T-helper 2 cell (primary cell): ENCODE measurements around the gene TGFBR2.
"Not testable (repeated sequence)": the region's sequence is repeated elsewhere in the genome, so short reads cannot be mapped to it uniquely, and the experiment has no call there.

ENCODE experiments used
- DNase-seq, 5 experiments: peaks; one replicate each; pipeline versions ENCODE4 v3.0.0 to v3.0.0-alpha.2; 2012 to 2022

TGFBR2 gene

GRCh38 chr3:30620402-30621360 lies 14.3 kb downstream of the TGFBR2 start:
- peak in 1 of 5 experiments; percentile 88 for DNase-seq

DNA sequence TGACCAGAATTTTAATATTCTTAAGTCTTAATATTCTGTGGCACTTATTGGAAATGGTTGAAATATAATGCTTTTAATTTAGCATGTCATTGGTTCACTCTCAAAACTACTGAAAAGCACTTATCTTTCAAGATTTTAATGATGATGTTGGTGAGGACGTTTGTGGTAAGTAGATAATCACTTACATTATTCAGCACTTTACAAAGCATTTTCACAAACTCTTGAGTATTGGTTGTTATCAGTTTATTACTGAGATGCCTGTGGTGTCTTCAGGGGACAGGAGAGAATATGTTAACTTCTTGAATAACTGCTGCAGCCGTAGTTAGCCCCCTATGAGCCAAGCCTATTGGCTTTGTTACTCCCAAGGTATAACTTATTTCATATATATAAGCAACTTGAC lies 15.2 kb downstream of the TGFBR2 start:
- peak in 1 of 5 experiments; percentile 73 for DNase-seq

- DNase-seq = peak in 1 of 5 experiments; percentile 73
Observed at GRCh38 chr3:30622047-30622545, 15.7 kb downstream of the TGFBR2 start.

DNA sequence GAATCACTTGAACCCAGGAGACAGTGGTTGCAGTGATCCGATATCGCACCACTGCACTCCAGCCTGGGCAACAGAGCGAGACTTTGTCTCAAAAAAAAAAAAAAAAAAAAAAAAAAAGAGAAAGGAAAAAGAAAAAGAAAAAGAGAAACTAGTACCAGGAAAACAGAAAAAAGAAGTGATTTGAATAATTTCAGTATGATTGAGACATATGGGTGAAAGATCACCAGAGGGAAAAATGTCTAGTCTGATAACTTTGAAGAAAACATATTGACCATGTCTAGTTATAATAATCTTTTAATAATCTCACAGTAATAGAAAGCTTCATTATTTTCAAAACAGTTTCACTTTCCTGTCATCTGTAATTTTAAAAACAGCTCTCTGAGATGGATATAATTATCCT lies 16.4 kb downstream of the TGFBR2 start:
- DNase-seq = no peak

- peak in 1 of 5 experiments; percentile 47 for DNase-seq
Observed at GRCh38 chr3:30623351-30623750, 16.9 kb downstream of the TGFBR2 start.

- DNase-seq = not testable (repeated sequence)
Observed at GRCh38 chr3:30624480-30624879, 18.1 kb downstream of the TGFBR2 start.

DNA sequence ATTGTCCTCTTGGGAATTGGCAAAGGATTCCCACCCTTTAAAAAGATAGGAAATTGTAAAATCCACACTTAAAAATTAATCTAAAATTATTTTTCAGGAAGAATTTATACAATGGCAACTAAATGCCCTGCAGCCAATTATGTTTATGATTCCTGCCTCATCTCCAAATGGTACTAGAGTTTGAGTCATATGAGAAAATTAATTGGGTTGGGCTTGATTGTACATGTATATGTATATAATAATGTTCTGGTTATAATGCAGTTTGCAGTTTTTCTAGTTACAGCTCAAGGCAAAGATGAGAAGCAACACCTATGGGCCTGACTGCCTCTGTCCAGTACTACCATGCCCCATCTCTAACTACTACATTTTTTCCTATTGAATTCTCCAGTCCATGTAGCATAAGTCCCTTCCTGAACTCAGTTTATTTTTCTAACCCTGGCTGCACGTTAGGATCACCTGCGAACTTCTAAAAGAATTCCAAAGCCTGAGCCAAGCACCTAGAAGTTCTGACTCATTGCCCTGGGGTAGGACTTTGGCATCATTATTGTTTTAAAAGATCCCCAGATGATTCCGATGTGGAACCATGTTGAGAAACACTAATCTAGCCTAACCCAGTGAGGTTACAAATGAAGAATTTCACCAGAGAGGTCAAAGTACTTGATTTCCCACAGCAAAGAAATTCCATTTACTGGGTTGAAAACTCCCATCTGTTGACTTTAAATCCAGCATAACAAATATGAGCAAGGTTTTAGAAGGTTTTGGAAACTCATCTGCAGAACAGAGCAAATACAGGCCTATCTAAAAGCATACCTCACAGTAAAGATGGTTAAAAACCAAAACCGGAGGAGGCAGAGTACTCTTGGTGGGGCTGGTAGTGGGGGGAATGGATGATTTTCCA lies 19.4 kb downstream of the TGFBR2 start:
- no peak for DNase-seq

DNA sequence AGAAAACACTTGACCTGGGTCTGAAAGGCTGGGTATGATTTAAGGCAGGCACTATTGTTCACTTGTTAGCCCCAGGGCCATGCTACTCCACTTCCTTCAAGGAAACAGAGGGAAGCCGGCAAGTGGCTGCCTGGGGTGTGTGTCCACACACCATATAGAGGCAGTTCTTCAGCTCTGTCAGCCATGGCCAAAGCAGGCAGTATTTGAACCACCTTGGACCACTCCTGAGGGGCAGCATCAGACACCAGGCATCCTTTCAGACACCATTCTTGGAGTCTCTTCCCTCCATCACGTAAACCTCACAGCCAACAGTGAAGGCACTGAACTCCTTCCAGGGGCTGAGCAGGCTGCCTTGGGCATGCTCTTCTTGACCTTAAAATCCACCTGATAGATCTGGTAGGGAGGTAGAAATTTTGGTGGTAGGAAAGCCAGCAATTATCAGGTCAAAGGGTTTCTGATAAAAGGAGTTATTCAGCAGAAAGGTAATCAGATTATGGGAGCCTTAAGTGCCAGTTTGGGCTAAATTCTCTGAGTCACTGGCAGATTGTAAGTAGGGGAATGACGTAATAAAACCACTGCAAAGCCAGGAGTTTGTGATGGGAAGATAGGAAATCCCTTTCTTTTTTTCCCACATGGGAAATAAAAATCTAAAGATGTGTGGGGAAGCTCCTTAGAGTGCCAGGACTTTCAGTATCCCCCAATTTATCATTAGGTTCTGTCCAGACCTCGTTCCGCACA lies 20.2 kb downstream of the TGFBR2 start:
- DNase-seq = no peak

GRCh38 chr3:30628205-30628900 lies 22.0 kb downstream of the TGFBR2 start:
- no peak for DNase-seq

GRCh38 chr3:30628901-30629590 lies 22.6 kb downstream of the TGFBR2 start:
- DNase-seq = peak in 1 of 5 experiments; percentile 62

DNA sequence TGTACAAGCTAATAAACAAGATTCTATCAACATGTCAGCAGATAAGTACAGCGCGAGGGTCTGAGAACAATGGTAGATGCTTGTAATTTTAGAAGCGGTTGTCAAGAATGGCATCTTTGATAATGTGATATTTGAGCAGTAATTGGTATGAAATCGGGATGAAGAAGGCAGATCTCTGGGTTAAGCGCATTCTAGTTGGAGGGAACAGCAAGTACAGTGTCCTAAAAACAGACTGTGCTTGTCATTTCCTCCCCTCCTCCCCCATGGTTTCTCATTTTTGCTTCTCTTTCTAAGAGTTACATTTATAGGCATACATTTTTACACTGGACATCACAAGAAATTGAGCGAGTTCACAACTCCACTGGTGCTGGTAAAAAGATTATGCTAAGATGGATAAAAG lies 23.3 kb downstream of the TGFBR2 start:
- DNase-seq = no peak

GRCh38 chr3:30630238-30631030 lies 24.0 kb downstream of the TGFBR2 start:
- DNase-seq = no peak

GRCh38 chr3:30631243-30631904 lies 25.0 kb downstream of the TGFBR2 start:
- peak in 3 of 5 experiments; percentile 38 to 90 (median 70) for DNase-seq

DNA sequence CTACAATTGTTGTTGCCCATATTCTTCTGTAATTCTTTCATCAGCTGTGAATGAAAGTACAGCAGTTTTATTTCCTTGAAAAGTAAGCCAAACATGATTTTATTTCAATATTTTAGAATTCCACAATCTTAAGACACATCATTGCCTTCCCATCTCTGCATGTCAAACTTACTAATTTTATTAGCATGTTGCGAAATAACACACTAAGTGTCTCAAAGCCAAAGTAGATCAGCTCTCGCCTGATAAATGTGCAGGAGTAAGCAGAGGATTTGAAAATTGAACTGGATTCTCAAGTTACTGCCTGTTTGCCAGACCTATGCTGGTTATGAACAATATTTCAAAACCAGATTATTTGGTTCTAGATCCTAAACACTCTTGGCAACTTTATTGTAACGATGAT lies 25.7 kb downstream of the TGFBR2 start:
- no peak for DNase-seq

DNA sequence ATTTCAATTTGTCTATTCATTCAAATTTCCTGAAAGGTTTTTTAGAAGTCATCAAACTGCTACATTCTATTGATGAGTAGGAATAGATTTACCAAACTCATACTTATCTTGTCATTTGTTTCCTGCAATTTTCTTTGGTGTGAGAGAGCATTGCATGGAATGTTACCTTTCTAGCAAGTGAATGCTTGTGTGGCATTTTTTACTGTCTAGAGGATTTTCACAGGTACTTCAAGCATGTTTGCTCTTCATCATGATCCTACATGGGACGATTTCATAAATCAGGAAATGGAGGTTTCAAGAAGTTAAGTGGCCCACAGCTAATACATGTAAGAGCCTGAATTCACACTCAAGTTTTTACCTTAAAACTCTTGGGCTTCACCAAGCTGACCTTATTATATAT lies 26.1 kb downstream of the TGFBR2 start:
- DNase-seq = no peak

DNA sequence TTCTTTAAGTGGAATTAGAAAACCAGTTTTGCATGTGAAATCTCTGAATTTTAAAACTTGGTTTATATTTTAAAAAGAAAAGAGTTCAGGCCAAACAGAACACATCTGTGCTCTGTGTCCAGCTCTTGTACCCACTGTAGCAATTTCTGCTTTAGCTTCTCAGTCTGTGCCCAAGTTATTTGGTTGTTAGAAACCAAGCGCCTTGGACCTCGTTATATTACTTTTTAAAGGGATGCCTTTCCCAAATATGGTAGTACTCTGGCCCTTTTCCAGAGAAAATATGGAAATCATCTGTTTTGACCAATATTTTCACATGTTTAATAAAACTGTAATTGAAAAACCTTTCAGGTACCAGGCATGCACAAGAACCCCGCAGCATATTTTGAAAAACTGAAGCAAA lies 27.3 kb downstream of the TGFBR2 start:
- no peak for DNase-seq

DNA sequence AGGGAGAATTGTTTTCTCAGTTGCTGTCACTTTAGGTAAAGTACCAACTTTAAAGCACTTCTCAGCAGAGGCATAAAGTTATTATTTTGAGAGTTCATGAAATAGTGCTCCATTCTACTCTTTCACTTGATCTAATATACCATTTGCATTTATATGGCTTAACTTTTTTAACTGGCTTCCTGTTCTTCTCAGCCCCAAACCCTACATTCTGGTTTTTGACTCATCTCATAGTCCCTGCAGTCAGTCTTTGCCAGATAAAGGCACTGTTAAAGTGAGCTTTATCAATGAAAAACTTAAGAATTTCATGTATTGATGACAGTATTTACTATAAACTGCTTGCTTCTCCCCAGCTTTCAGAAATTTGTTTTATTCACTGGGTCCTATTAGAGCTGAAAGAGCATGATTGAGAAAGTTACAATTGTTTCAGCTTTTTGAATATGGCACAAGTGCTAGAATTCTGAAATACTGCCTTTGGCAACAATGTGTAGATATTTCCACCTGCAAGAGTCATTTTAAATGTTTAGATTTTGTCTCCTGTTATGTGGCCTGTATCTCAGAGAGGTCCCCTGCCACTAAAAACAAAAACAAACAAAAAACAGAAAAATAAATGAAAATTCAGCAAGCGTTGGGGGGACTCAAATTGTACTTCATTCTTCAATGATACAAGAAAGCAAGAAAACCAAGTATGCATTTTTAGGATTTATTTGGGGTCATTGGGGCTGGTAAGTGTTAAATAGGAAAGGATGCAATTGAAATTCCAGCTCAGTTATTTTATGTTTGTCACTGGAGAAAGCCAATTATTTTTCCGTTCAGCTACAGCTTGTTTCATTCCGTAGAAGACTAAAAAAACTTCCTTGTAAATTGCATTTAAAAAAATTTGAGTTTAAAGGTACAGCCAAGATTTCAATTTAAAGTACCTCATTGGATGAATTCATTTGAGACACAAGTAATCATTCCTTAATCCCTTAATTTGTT lies 28.6 kb downstream of the TGFBR2 start:
- DNase-seq = peak in 1 of 5 experiments; percentile 68
